PC-3 (cell line): Measurements from ENCODE around the gene RGS7. TPM values are rescaled to one million over a fixed set of nuclear protein-coding genes. Genes with fewer than 3 reads are reported as not detected.
A peak's percentile ranks its signal among the peaks of the same experiment; 100 is the strongest.

Experiments used
- ATAC-seq: fragments of 200-7000 bp; cut with Tn5 transposase; 2 replicates; pipeline ENCODE4 v1.9.1; 2020; ENCODE audit warnings: mild to moderate bottlenecking, moderate library complexity
- BruUV-seq: library from RNA; stranded (reverse); fragments of 400-500 nt; replicated peaks from 2 replicates; lab custom pipeline; 2021; lab: Mats Ljungman, UMichigan
- CTCF ChIA-PET: fragments of 300-600 bp; sonication (Branson Sonifier 250); formaldehyde crosslinking; loops from one replicate; lab custom pipeline; 2022; ENCODE audit warnings: antibody characterized with exemption; lab: Charles Lee
- POLR2A ChIA-PET: fragments of 300-600 bp; sonication (Branson Sonifier 250); formaldehyde crosslinking; loops from one replicate; lab custom pipeline; 2022; ENCODE audit warnings: antibody characterized with exemption; ENCODE audit not compliant: unreplicated experiment; lab: Charles Lee
- DNase-seq: peaks from one replicate; pipeline ENCODE4 v3.0.0-alpha.2; 2015
- H2AFZ ChIP-seq: fragments of 300-600 bp; sonication (generic); 2 replicates; pipeline ENCODE4 v1.6.0; 2016; ENCODE audit warnings: antibody characterized with exemption, low read length
- H3F3A ChIP-seq: fragments of 300-600 bp; sonication (generic); one replicate; pipeline ENCODE4 v1.6.0; 2017; ENCODE audit warnings: antibody characterized with exemption, low read length, control low read depth, mild to moderate bottlenecking; ENCODE audit not compliant: unreplicated experiment
- H3K27ac ChIP-seq: fragments of 300-600 bp; sonication (generic); 2 replicates; pipeline ENCODE4 v1.5.1; 2016; ENCODE audit warnings: mild to moderate bottlenecking, low read length
- H3K27me3 ChIP-seq: fragments of 300-600 bp; sonication (generic); 2 replicates; pipeline ENCODE4 v1.6.1; 2016; ENCODE audit warnings: low read length, mixed read lengths
- H3K36me3 ChIP-seq: fragments of 300-600 bp; sonication (generic); 2 replicates; pipeline ENCODE4 v1.6.1; 2016; ENCODE audit warnings: low read depth, mixed run types, low read length, mixed read lengths
- H3K4me1 ChIP-seq: fragments of 300-600 bp; sonication (generic); 2 replicates; pipeline ENCODE4 v1.5.1; 2016; ENCODE audit warnings: low read length; ENCODE audit not compliant: insufficient read depth
- H3K4me2 ChIP-seq: fragments of 300-600 bp; sonication (generic); 2 replicates; pipeline ENCODE4 v1.6.0; 2016; ENCODE audit warnings: low read length
- H3K4me3 ChIP-seq: fragments of 300-600 bp; sonication (generic); 2 replicates; pipeline ENCODE4 v1.5.1; 2016; ENCODE audit warnings: mild to moderate bottlenecking, low read length, mixed read lengths
- H3K79me2 ChIP-seq: fragments of 300-600 bp; sonication (generic); 2 replicates; pipeline ENCODE4 v1.6.1; 2017; ENCODE audit warnings: low read length, mixed read lengths
- H3K9ac ChIP-seq: fragments of 300-600 bp; sonication (generic); 2 replicates; pipeline ENCODE4 v1.6.0; 2016; ENCODE audit warnings: mild to moderate bottlenecking, low read length
- H3K9me2 ChIP-seq: fragments of 300-600 bp; sonication (generic); replicated peaks from 2 replicates; pipeline ENCODE4 v1.6.1; 2016; ENCODE audit warnings: mixed run types, low read length, mixed read lengths
- H3K9me3 ChIP-seq: fragments of 300-600 bp; sonication (generic); 2 replicates; pipeline ENCODE4 v1.6.1; 2016; ENCODE audit warnings: low read length, mixed read lengths
- H4K20me1 ChIP-seq: fragments of 300-600 bp; sonication (generic); 2 replicates; pipeline ENCODE4 v1.6.1; 2016; ENCODE audit warnings: low read length, mixed read lengths
- CTCF ChIP-seq: fragments of 300-600 bp; sonication (generic); conservative IDR thresholded peaks from 2 replicates; pipeline ENCODE4 v1.5.1; 2017; ENCODE audit warnings: antibody characterized with exemption, low read depth, mild to moderate bottlenecking, low read length
- EZH2 ChIP-seq: fragments of 300-600 bp; sonication (generic); IDR thresholded peaks from one replicate; pipeline ENCODE4 v1.6.1; 2017; ENCODE audit warnings: antibody characterized with exemption, mild to moderate bottlenecking, low read length; ENCODE audit not compliant: unreplicated experiment
- EZH2phosphoT487 ChIP-seq: fragments of 300-600 bp; sonication (generic); IDR thresholded peaks from 2 replicates; pipeline ENCODE4 v1.6.1; 2018; ENCODE audit warnings: mild to moderate bottlenecking, antibody characterized with exemption, low read length, borderline replicate concordance
- intact Hi-C: fragments of 100-400 bp; cut with micrococcal nuclease; formaldehyde crosslinking; loops from 2 replicates; pipeline ENCODE4 v1.9.0; 2023
- microRNA-seq: library from miRNA; unstranded; fragments of <30 nt; microRNA quantifications from one replicate; pipeline ENCODE4 v1.1.0, GENCODE V29; 2020; ENCODE audit not compliant: unreplicated experiment
- total RNA-seq: library from RNA; depleted of rRNA; stranded (reverse); fragments of >200 nt; gene quantifications from 2 replicates; pipeline ENCODE4 v1.2.3, GENCODE V29; 2014; rRNA removed

RGS7 gene
- total RNA-seq, 1 experiment from 2014 or later = 0.15 TPM

DNA sequence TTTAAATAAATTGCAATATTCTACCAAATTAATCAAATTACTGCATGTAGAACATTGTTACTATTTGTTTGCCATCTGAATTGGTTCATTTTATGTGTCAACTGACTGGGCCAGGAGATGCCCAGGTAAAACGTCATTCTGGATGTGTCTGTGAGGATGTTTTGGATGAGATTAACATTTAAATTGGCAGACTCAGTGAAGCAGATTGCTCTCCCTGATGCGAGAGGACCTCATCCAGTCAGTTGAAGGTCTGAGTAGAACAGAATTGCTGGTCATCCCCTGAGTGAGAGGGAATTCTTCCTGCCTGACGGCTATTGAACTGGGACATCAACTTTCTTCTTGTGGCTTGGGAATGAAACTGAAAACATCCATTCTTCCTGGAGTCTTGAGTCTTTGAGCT lies 623.0 kb downstream of the RGS7 start:
- Histone ChIP-seq H3K4me3 (no peak overlapping the region), H3K9me2 (no peaks in the 10 kb centered on the region), H2AFZ (no peak overlapping the region), H3K36me3 (no peaks in the 10 kb centered on the region), H3K27ac (no peak overlapping the region), H3F3A (no peaks in the 10 kb centered on the region), H3K4me2 (no peak overlapping the region), H3K9ac (no peak overlapping the region), H4K20me1 (no peaks in the 10 kb centered on the region), H3K4me1 (peaks cover 16% of the 10 kb centered on the region), H3K79me2 (no peaks in the 10 kb centered on the region), H3K27me3 (no peaks in the 10 kb centered on the region), H3K9me3 (no peaks in the 10 kb centered on the region)
- intact Hi-C loops = loop anchor here (5.0 to 10.0 kb wide), 4 partner anchors 48 to 771 kb away; no protein-coding TSS in a partner anchor
- no peak for ATAC-seq
- BruUV-seq = no TSS peak
- POLR2A ChIA-PET = no interaction called here
- TF ChIP-seq EZH2 (no peak), EZH2phosphoT487 (no peak), CTCF (no peak)
- CTCF ChIA-PET = no interaction called here
- DNase-seq = no peak

GRCh38 chr1:240732390-240732789 lies 624.6 kb downstream of the RGS7 start:
- ChIA-PET POLR2A (no interaction called here), CTCF (interaction anchor here (0.6 to 1.7 kb wide), 7 partner anchors 11 to 456 kb away, joined by 3 to 11 read pairs (median 3); no protein-coding TSS in a partner anchor)
- Histone ChIP-seq H3K36me3 (no peaks in the 10 kb centered on the region), H3K9me3 (no peaks in the 10 kb centered on the region), H2AFZ (no peak overlapping the region), H3K27me3 (no peaks in the 10 kb centered on the region), H3K9ac (no peak overlapping the region), H3K79me2 (no peaks in the 10 kb centered on the region), H4K20me1 (no peaks in the 10 kb centered on the region), H3K4me2 (no peak overlapping the region), H3F3A (no peaks in the 10 kb centered on the region), H3K4me1 (peaks cover 8% of the 10 kb centered on the region), H3K9me2 (no peaks in the 10 kb centered on the region), H3K27ac (no peak overlapping the region), H3K4me3 (no peak overlapping the region)
- peak; percentile 92 for ATAC-seq
- no peak for TF ChIP-seq EZH2
- peak; percentile 93 for TF ChIP-seq CTCF
- no peak for TF ChIP-seq EZH2phosphoT487
- BruUV-seq = no TSS peak
- intact Hi-C loops = loop anchor here (1.0 to 10.0 kb wide), 6 partner anchors 50 to 772 kb away; no protein-coding TSS in a partner anchor
- peak; percentile 88 for DNase-seq

Small RNA genes within 50 kb of the gene (microRNA-seq; reads per million reads assigned to microRNA genes)
- gene MIR3123 = not detected

Other genes with a start within 250 kb of the RGS7 start
- 161 and 201 TPM in 2 replicates for gene FH, start 162.6 kb upstream of the RGS7 start, total RNA-seq
- 0.29 and 1.2 TPM in 2 replicates for gene KMO, start 175.2 kb upstream of the RGS7 start, total RNA-seq